Measurements from ENCODE around the gene LNP1.

The LNP1 gene

GRCh38 chr3:100360757-100361496 lies 40.4 kb upstream of the LNP1 start:
- no peak overlapping the region for H3K4me3 ChIP-seq (ENCODE audit: low read depth, low read length)

GRCh38 chr3:100361897-100362296 lies 39.4 kb upstream of the LNP1 start:
- TF ChIP-seq POLR2A (IDR thresholded peaks at IDR 0.05; ENCODE audit: extremely low read depth, insufficient read length) (no peak), MYC (IDR thresholded peaks at IDR 0.05; ENCODE audit: low read depth, low read length) (no peak), MAX (IDR thresholded peaks at IDR 0.05; ENCODE audit: low read depth, low read length) (no peak)
- TF ChIP-seq, protein P1, sequence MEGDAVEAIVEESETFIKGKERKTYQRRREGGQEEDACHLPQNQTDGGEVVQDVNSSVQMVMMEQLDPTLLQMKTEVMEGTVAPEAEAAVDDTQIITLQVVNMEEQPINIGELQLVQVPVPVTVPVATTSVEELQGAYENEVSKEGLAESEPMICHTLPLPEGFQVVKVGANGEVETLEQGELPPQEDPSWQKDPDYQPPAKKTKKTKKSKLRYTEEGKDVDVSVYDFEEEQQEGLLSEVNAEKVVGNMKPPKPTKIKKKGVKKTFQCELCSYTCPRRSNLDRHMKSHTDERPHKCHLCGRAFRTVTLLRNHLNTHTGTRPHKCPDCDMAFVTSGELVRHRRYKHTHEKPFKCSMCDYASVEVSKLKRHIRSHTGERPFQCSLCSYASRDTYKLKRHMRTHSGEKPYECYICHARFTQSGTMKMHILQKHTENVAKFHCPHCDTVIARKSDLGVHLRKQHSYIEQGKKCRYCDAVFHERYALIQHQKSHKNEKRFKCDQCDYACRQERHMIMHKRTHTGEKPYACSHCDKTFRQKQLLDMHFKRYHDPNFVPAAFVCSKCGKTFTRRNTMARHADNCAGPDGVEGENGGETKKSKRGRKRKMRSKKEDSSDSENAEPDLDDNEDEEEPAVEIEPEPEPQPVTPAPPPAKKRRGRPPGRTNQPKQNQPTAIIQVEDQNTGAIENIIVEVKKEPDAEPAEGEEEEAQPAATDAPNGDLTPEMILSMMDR (IDR thresholded peaks at IDR 0.05; ENCODE audit: low read depth, low read length): no peak
- H3K4me3 ChIP-seq (ENCODE audit: low read depth, low read length): no peak overlapping the region
- DNase-seq (ENCODE audit: low read depth): no peak

More at GRCh38 chr3:100360757-100361496, 40.4 kb upstream of the LNP1 start:
- peak; percentile 38 for DNase-seq (ENCODE audit: low read depth)
- TF ChIP-seq POLR2A (IDR thresholded peaks at IDR 0.05; ENCODE audit: extremely low read depth, insufficient read length): no peak
- no peak for TF ChIP-seq MAX (IDR thresholded peaks at IDR 0.05; ENCODE audit: low read depth, low read length)

- DNase-seq (ENCODE audit: low read depth): no peak
Measured at GRCh38 chr3:100364421-100364820, 36.9 kb upstream of the LNP1 start.

DNA sequence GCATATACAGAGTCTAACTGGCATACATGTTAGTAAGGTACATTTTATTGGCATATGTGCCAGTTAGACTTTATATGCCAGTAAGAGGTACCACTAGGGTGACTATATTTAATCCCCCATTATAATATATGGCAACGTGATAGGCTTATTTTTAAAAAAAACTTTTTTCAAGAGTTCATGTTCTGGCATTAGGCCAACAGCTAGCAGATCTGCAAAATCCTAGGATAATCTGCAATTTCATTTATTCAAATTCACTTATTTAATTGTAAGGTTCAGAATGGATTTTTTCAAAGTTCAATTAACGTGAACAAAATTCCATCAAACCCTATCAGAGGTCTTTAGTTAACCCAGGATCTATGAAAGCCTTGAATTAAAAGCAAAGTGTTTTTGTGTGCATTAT lies 34.9 kb upstream of the LNP1 start:
- no peak for TF ChIP-seq POLR2A (IDR thresholded peaks at IDR 0.05; ENCODE audit: extremely low read depth, insufficient read length)
- TF ChIP-seq, protein P1 (IDR thresholded peaks at IDR 0.05; ENCODE audit: low read depth, low read length): no peak
- no peak for TF ChIP-seq MAX (IDR thresholded peaks at IDR 0.05; ENCODE audit: low read depth, low read length)
- TF ChIP-seq MYC (IDR thresholded peaks at IDR 0.05; ENCODE audit: low read depth, low read length): no peak
- no peak for DNase-seq (ENCODE audit: low read depth)
- no peak overlapping the region for H3K4me3 ChIP-seq (ENCODE audit: low read depth, low read length)

More at GRCh38 chr3:100364421-100364820, 36.9 kb upstream of the LNP1 start:
- no peak overlapping the region for H3K4me3 ChIP-seq (ENCODE audit: low read depth, low read length)
- TF ChIP-seq POLR2A (IDR thresholded peaks at IDR 0.05; ENCODE audit: extremely low read depth, insufficient read length) (no peak), MAX (IDR thresholded peaks at IDR 0.05; ENCODE audit: low read depth, low read length) (no peak), MYC (IDR thresholded peaks at IDR 0.05; ENCODE audit: low read depth, low read length) (no peak)
- TF ChIP-seq, protein P1 (IDR thresholded peaks at IDR 0.05; ENCODE audit: low read depth, low read length): no peak

DNA sequence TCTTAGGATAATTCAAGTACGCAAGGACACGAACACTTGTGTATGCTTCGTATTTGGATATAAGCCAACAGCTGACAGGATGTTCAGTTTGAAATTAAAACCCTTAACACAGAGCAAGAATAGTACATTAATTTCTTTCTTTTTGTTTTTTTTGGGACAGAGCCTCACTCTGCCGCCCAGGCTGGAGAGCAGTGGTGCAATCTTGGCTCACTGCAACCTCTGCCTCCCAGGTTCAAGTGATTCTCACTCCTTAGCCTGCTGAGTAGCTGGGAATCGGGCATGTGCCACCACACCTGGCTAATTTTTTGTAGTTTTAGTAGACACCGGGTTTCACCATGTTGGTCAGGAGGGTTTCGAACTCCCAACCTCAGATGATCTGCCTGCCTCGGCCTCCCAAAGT lies 32.9 kb upstream of the LNP1 start:
- no peak overlapping the region for H3K4me3 ChIP-seq (ENCODE audit: low read depth, low read length)
- no peak for DNase-seq (ENCODE audit: low read depth)
- TF ChIP-seq MYC (IDR thresholded peaks at IDR 0.05; ENCODE audit: low read depth, low read length): no peak
- TF ChIP-seq, protein P1 (IDR thresholded peaks at IDR 0.05; ENCODE audit: low read depth, low read length): no peak
- no peak for TF ChIP-seq POLR2A (IDR thresholded peaks at IDR 0.05; ENCODE audit: extremely low read depth, insufficient read length)

- no peak for DNase-seq (ENCODE audit: low read depth)
- TF ChIP-seq MYC (IDR thresholded peaks at IDR 0.05; ENCODE audit: low read depth, low read length): no peak
- TF ChIP-seq POLR2A (IDR thresholded peaks at IDR 0.05; ENCODE audit: extremely low read depth, insufficient read length): no peak
- TF ChIP-seq, protein P1 (IDR thresholded peaks at IDR 0.05; ENCODE audit: low read depth, low read length): no peak
- no peak for TF ChIP-seq MAX (IDR thresholded peaks at IDR 0.05; ENCODE audit: low read depth, low read length)
- H3K4me3 ChIP-seq (ENCODE audit: low read depth, low read length): no peak overlapping the region
Measured at GRCh38 chr3:100370756-100371155, 30.6 kb upstream of the LNP1 start.
